Loucy (cell line): ENCODE data around the gene TSEN2.

Experiments used
- EZH2phosphoT487 ChIP-seq: fragments of 200-600 bp; IDR thresholded peaks from 2 replicates; pipeline ENCODE4 v1.6.1; 2018; ENCODE audit warnings: antibody characterized with exemption, mild to moderate bottlenecking, moderate library complexity, borderline replicate concordance
- TF ChIP-seq, protein P1 (sequence below): fragments of 200-600 bp; sonication (generic); conservative IDR thresholded peaks from 2 replicates; pipeline ENCODE4 v1.5.1; 2014; ENCODE audit warnings: mild to moderate bottlenecking, antibody characterized with exemption, low read length

DNA sequence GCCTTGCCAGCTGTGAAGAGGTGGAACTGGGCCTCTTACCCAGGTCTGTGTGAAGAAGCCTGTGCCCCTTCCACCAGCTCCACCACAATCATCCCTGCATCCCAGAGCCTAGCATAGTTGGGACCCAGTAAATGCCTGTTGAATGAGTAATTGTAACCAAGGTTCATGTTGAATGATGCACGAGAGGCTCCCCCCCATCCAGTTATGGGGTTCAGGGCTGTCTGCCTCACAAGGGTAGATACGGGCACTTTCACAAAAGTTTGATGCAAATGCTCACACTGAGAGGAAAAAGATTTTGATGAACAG lies 29.5 kb upstream of the TSEN2 start:
- TF ChIP-seq, protein P1, sequence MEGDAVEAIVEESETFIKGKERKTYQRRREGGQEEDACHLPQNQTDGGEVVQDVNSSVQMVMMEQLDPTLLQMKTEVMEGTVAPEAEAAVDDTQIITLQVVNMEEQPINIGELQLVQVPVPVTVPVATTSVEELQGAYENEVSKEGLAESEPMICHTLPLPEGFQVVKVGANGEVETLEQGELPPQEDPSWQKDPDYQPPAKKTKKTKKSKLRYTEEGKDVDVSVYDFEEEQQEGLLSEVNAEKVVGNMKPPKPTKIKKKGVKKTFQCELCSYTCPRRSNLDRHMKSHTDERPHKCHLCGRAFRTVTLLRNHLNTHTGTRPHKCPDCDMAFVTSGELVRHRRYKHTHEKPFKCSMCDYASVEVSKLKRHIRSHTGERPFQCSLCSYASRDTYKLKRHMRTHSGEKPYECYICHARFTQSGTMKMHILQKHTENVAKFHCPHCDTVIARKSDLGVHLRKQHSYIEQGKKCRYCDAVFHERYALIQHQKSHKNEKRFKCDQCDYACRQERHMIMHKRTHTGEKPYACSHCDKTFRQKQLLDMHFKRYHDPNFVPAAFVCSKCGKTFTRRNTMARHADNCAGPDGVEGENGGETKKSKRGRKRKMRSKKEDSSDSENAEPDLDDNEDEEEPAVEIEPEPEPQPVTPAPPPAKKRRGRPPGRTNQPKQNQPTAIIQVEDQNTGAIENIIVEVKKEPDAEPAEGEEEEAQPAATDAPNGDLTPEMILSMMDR: no peak
- TF ChIP-seq EZH2phosphoT487: no peak
